Sigmoid colon (tissue), 7 donors: Measurements from ENCODE around the gene SLC6A11. TPM values are rescaled to one million over a fixed set of nuclear protein-coding genes. Genes with fewer than 3 reads are reported as not detected.

Experiments
- DNase-seq: peaks from one replicate; pipeline ENCODE4 v3.0.0-alpha.2; 2019
- H3K27ac ChIP-seq, 4 donors: fragments of 200-600 bp; sonication (generic); one replicate each; pipeline ENCODE4 v1.5.1; 2016 to 2019; ENCODE audit warnings: mild to moderate bottlenecking in 1 of 4
- H3K27me3 ChIP-seq, 3 donors: fragments of 200-600 bp; sonication (generic); one replicate each; pipeline ENCODE4 v1.5.1; 2019; ENCODE audit warnings: mild to moderate bottlenecking in 1 of 3
- H3K36me3 ChIP-seq, 4 donors: fragments of 200-600 bp; sonication (generic); one replicate each; pipeline ENCODE4 v1.5.1; 2016 to 2019
- H3K4me1 ChIP-seq, 4 donors: fragments of 200-600 bp; sonication (generic); one replicate each; pipeline ENCODE4 v1.5.1; 2017 to 2019
- H3K4me3 ChIP-seq, 4 donors: fragments of 200-600 bp; sonication (generic); one replicate each; pipeline ENCODE4 v1.5.1; 2017 to 2019; ENCODE audit warnings: mild to moderate bottlenecking in 2 of 4, moderate library complexity in 1 of 4
- H3K9me3 ChIP-seq, 4 donors: fragments of 200-600 bp in 3 of 4; sonication (generic) in 3 of 4; one replicate each; pipeline versions ENCODE4 v1.5.1 to v1.6.1; 2013 to 2019
- CTCF ChIP-seq, 4 experiments: fragments of 450-650 bp in 3 of 4; fragments of 200-600 bp in 1 of 4; IDR thresholded peaks; one replicate each; pipeline ENCODE4 v1.5.1; 2016 to 2019; ENCODE audit warnings: antibody characterized with exemption in 4 of 4, mild to moderate bottlenecking in 3 of 4, moderate library complexity in 2 of 4
- EP300 ChIP-seq, 4 donors: sonication (generic); formaldehyde crosslinking; IDR thresholded peaks; one replicate each; pipeline ENCODE4 v1.6.1; 2017; ENCODE audit warnings: antibody characterized with exemption in 4 of 4
- POLR2A ChIP-seq, 2 donors: fragments of 450-650 bp; IDR thresholded peaks; one replicate each; pipeline ENCODE4 v1.6.1; 2016; ENCODE audit warnings: antibody characterized with exemption in 2 of 2, mild to moderate bottlenecking in 2 of 2, moderate library complexity in 2 of 2
- POLR2AphosphoS5 ChIP-seq, 4 donors: sonication (generic); formaldehyde crosslinking; IDR thresholded peaks; one replicate each; pipeline ENCODE4 v1.6.1; 2017; ENCODE audit warnings: antibody characterized with exemption in 4 of 4
- WGBS, 2 donors: extraction: QIAGEN DNeasy Blood & Tissue Kit; methylation state at CpG; one replicate each; pipeline ENCODE4 v1.1.7; 2013; 5-methylcytosine and 5-hydroxymethylcytosine counted together
- intact Hi-C: fragments of 100-400 bp; cut with DNase I; formaldehyde crosslinking; loops from one replicate; pipeline ENCODE4 v1.15.1; 2023
- polyA plus RNA-seq, 3 donors: library from polyadenylated mRNA; stranded (reverse); fragments of 200-250 nt; gene quantifications; one replicate each; pipeline ENCODE4 v1.2.3, GENCODE V29; 2013
- total RNA-seq, 4 donors: library from RNA; depleted of rRNA; stranded (reverse); fragments of >200 nt; gene quantifications; one replicate each; pipeline ENCODE4 v1.1.0, GENCODE V29; 2016
- donor health status: healthy with polysubstance abuse.
- donor health status: Bipolar disorder and iron deficiency.
- donor health status: healthy.

Gene SLC6A11
- total and polyA plus RNA-seq, 7 donors: 0.03 to 0.14 TPM; not detected in 5

- TF ChIP-seq CTCF (IDR thresholded peaks at IDR 0.05): no peak
- DNase-seq: no peak
- Histone ChIP-seq H3K4me1 (peaks cover 0 to 10% (median 8%) of the 10 kb centered on the region in 4 donors), H3K27me3 (peaks cover 0 to 10% (median 0%) of the 10 kb centered on the region in 3 donors), H3K27ac (no peak overlapping the region), H3K4me3 (no peak overlapping the region), H3K36me3 (no peaks in the 10 kb centered on the region), H3K9me3 (no peaks in the 10 kb centered on the region)
- WGBS, 2 donors: 72 to 80% methylated on average over 13 of the region's 13 CpGs
- intact Hi-C loops: no loop called here
Measured at GRCh38 chr3:10973046-10973595, 157.1 kb downstream of the SLC6A11 start.

- peaks cover 0 to 14% (median 11%) of the 10 kb centered on the region in 4 donors for H3K4me1 ChIP-seq
- WGBS, 2 donors: 81 to 85% methylated on average over 7 of the region's 7 CpGs
- no peak overlapping the region for H3K27ac ChIP-seq
- H3K9me3 ChIP-seq: no peaks in the 10 kb centered on the region
- H3K27me3 ChIP-seq: peaks cover 0 to 10% (median 0%) of the 10 kb centered on the region in 3 donors
- no peak for DNase-seq
- intact Hi-C loops: no loop called here
- H3K36me3 ChIP-seq: no peaks in the 10 kb centered on the region
- TF ChIP-seq EP300 (IDR thresholded peaks at IDR 0.05) (no peak), POLR2AphosphoS5 (IDR thresholded peaks at IDR 0.05) (no peak), CTCF (IDR thresholded peaks at IDR 0.05) (no peak), POLR2A (IDR thresholded peaks at IDR 0.05) (no peak)
- no peak overlapping the region for H3K4me3 ChIP-seq
Measured at GRCh38 chr3:10974131-10974530, 158.1 kb downstream of the SLC6A11 start.

DNA sequence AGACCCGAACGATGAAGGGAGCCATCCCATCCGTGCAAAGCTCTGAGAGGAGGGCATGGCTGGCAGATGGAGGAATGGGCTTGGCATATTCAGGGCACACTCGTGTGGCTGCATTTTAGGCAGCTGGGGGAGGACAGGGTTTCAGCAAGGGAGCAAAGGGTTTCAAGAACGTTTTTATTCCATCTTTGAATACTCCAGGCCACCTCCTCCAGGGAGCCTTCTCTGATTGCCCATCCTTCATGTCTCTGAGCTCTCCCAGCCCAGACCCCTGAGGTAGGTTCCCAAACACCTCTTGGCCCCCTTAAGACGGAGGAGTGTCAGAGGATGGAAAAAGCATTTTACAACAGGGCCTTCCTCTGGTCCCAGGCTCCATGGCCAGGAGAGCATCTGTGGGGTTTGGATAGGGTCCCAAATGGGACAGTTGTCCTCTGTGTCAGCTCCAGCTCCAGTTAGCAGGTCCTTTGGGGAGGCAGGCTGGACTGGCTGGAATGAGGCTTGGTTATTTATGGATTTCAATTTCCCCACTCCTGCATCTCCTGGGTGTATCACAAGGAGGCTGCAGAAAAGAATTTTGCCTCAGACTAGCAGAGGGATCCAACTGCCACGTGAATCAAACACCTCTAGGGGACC is 158.8 kb downstream of the SLC6A11 start:
- peaks cover 0 to 14% (median 11%) of the 10 kb centered on the region in 4 donors for H3K4me1 ChIP-seq
- H3K4me3 ChIP-seq: no peak overlapping the region
- DNase-seq: no peak
- H3K27me3 ChIP-seq: peaks cover 0 to 10% (median 0%) of the 10 kb centered on the region in 3 donors
- 74% methylated on average over 7 of the region's 7 CpGs for WGBS, 2 donors
- TF ChIP-seq POLR2A (IDR thresholded peaks at IDR 0.05) (no peak), CTCF (IDR thresholded peaks at IDR 0.05) (no peak), EP300 (IDR thresholded peaks at IDR 0.05) (no peak), POLR2AphosphoS5 (IDR thresholded peaks at IDR 0.05) (no peak)
- no peaks in the 10 kb centered on the region for H3K9me3 ChIP-seq
- no peaks in the 10 kb centered on the region for H3K36me3 ChIP-seq
- H3K27ac ChIP-seq: no peak overlapping the region
- intact Hi-C loops: no loop called here

DNA sequence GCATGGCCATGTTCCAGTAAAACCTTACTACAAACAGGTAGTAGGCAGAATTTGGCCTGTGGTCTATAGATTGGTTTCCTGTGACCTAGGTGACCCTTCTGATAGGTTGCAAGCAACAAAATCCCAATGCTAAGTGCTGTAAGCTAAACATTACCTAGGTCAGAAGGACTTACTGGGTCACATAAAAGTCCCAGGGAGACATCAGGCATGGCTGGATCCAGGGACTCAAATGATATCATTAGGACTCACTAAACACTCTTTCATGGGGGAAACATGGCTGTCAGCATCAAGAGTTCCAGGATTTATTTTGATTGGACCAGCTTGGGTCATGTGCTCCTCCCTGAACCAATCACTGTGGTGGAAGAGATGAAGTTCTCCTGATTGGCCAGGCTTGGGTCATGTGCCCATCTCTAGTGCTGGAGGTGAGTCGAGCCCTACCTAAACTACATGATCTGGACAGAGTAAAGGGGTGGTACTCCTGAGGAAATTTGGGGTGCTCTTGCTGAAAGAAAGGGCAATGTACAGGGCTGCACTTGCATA is 159.7 kb downstream of the SLC6A11 start:
- DNase-seq: no peak
- intact Hi-C loops: no loop called here
- Histone ChIP-seq H3K27ac (no peak overlapping the region), H3K9me3 (no peaks in the 10 kb centered on the region), H3K4me3 (no peak overlapping the region), H3K4me1 (peaks cover 0 to 14% (median 11%) of the 10 kb centered on the region in 4 donors), H3K27me3 (peaks cover 0 to 10% (median 0%) of the 10 kb centered on the region in 3 donors), H3K36me3 (no peaks in the 10 kb centered on the region)
- WGBS, 2 donors: 84% methylated on average over 1 of the region's 1 CpG
- no peak for TF ChIP-seq CTCF (IDR thresholded peaks at IDR 0.05)
- TF ChIP-seq POLR2AphosphoS5 (IDR thresholded peaks at IDR 0.05): no peak
- no peak for TF ChIP-seq EP300 (IDR thresholded peaks at IDR 0.05)
- TF ChIP-seq POLR2A (IDR thresholded peaks at IDR 0.05): no peak
